ENCODE data around the gene CLDN15.

CLDN15 gene

GRCh38 chr7:101236292-101236835 is 1.2 kb downstream of the CLDN15 start:
- TF ChIP-seq CTCF (IDR thresholded peaks at IDR 0.05; ENCODE audit: low read depth, low read length, missing control alignments) = no peak
- DNase-seq (ENCODE audit: low read depth) = no peak
- no peak overlapping the region for H3K4me3 ChIP-seq (ENCODE audit: low read depth, low read length)

- DNase-seq (ENCODE audit: low read depth) = no peak
- no peak for TF ChIP-seq CTCF (IDR thresholded peaks at IDR 0.05; ENCODE audit: low read depth, low read length, missing control alignments)
- H3K4me3 ChIP-seq (ENCODE audit: low read depth, low read length) = no peak overlapping the region
Observed at GRCh38 chr7:101235522-101235921, 2.1 kb downstream of the CLDN15 start.

- peak; percentile 25 for TF ChIP-seq CTCF (IDR thresholded peaks at IDR 0.05; ENCODE audit: low read depth, low read length, missing control alignments)
- DNase-seq (ENCODE audit: low read depth) = no peak
- no peak overlapping the region for H3K4me3 ChIP-seq (ENCODE audit: low read depth, low read length)
Observed at GRCh38 chr7:101235050-101235449, 2.6 kb downstream of the CLDN15 start.

DNA sequence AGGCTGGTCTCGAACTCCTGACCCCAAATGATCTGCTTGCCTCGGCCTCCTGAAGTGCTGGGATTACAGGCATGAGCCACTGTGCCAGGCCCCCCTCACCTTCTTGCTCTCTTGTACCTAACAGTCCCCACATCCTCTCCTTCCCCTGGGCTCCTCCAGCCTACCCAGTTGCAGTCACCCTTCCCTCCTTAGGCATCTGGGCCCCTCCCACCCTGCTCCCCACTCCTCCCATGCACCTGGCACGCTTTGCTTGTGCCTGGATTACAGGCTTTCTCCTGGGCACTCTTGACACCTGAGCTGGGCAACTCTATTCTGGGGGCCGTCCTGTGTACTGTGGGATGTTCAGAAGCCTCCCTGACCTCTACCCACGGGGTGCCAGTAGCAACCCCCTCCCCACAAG is 3.0 kb downstream of the CLDN15 start:
- H3K4me3 ChIP-seq (ENCODE audit: low read depth, low read length) = no peak overlapping the region
- no peak for TF ChIP-seq CTCF (IDR thresholded peaks at IDR 0.05; ENCODE audit: low read depth, low read length, missing control alignments)
- no peak for DNase-seq (ENCODE audit: low read depth)

DNA sequence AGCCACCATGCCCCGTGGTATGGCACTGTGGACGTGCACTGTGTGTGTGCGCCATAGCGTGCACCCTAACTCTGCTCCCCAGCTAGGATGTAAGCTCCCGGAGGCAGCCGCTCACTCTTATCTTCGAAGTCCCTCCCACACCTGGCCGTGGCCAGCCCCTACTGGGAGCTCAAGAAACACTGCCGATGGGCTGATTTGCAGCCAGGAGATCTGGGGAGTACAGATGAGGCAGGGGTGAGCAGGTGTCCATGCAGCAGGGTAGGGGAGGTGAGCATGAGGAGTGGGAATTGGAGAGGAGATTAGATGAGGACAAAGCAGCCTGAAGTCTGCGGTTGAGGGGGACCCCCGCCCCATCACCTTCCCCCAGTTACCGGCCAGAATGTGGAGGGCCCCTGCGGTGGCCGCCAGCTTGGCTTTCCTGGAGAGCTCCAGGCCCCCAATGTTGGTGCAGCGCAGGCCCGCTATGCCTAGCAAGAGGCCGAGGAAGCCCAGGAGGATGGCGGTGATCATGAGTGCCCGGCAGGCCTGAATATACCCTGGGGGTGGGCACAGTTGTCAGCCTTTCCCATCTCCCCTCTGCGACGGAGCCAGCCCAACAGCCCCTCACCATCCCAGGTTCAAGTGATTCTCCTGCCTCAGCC is 3.6 kb downstream of the CLDN15 start:
- no peak overlapping the region for H3K4me3 ChIP-seq (ENCODE audit: low read depth, low read length)
- DNase-seq (ENCODE audit: low read depth) = no peak
- TF ChIP-seq CTCF (IDR thresholded peaks at IDR 0.05; ENCODE audit: low read depth, low read length, missing control alignments) = no peak

DNA sequence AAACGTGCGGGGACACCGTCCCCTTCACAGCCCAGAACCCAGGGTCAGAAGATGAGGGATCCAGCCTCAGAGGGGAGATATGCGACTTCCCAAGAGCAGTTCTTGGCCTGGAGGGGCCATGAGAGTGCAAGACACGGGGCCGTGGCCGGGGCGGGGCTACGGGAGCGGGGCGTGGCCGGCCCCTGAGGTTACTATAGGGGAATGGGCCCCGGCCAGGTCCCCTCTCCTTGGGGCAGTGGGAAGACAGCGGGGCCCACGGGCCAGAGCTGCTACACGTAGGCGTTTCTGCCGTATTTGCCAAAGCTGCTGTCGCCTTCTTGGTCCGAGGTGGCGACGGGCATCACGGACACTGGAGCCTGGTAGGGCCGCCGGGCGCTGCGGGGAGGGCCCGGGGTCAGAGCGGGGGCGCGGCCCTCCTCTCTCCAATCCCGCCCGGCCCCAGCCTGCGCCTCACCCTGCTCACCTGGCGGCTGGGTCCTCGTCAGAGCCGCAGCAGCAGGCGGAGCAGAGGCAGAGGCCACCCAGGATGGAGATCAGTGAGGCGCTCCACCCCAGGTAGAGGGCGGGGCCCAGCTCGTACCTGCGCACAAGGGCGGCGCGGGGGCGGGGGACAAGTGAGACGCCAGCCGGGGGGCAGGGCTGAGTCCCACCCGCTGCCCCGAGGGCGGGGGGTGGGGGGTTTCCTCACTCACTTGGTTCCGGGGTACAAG is 5.3 kb downstream of the CLDN15 start:
- DNase-seq (ENCODE audit: low read depth) = no peak
- H3K4me3 ChIP-seq (ENCODE audit: low read depth, low read length) = no peak overlapping the region
- TF ChIP-seq CTCF (IDR thresholded peaks at IDR 0.05; ENCODE audit: low read depth, low read length, missing control alignments) = no peak
